CD4-positive, alpha-beta T cell treated with Interleukin-15 for 1 hour (primary cell): ENCODE data around the gene LCN15.
"Not testable (repeated sequence)": the region's sequence is repeated elsewhere in the genome, so short reads cannot be mapped to it uniquely, and the experiment has no call there.

Experiments used
- DNase-seq: peaks from one replicate; pipeline ENCODE4 v3.0.0-alpha.2; 2020

LCN15 gene

GRCh38 chr9:136773386-136774044 lies 9.2 kb upstream of the LCN15 start:
- DNase-seq, result peak; percentile 48

GRCh38 chr9:136771907-136772415 lies 7.6 kb upstream of the LCN15 start:
- DNase-seq, result no peak

DNA sequence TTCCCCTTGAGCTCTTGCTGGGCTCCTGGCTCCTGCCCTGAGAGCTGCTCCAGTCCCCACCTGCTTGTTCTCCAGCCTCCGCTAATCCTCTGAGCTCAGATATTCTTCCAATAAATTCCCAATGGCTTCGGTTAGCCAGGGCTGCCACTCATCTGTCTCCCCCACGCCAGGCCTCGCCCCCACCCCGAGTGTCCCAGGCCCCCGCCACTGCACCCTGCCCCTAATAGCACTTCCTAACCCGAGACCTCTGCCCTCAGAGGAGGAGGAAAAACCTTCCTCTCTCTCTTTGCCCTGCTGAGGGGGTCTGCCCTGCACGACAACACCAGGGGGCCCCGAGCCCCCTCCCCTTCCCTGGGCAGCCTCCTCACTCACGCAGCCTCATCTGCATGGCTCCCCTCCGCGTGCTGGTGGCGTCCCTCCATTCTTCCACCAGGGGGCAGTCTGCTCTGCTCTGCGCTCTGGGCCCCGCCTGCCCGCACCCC lies 5.4 kb upstream of the LCN15 start:
- peak; percentile 43 for DNase-seq

DNA sequence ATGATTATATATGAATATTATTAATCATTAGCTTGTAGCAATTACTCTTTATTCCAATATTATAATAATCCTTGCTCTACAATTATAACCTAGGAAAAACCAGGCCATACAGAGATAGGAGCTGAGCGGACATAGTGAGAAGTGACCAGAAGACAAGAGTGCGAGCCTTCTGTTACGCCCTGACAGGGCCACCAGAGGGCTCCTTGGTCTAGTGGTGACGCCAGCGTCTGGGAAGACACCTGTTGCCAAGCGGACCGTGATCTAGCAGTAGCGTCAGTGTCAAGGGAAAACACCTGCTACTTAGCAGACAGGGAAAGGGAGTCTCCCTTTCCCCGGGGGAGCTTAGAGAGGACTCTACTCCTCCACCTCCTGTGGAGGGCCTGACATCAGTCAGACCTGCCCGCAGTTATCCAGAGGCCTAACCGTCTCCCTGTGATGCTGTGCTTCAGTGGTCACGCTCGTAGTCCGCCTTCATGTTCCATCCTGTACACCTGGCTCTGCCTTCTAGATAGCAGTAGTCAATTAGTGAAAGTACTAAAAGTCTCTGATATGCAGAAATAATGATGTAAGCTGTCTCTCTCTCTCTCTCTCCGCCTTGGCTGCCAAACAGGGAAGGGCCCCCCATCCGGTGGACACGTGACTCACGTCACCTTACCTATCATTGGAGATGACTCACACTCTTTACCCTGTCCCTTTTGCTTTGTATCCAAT lies 2.2 kb upstream of the LCN15 start:
- peak; percentile 81 for DNase-seq

DNA sequence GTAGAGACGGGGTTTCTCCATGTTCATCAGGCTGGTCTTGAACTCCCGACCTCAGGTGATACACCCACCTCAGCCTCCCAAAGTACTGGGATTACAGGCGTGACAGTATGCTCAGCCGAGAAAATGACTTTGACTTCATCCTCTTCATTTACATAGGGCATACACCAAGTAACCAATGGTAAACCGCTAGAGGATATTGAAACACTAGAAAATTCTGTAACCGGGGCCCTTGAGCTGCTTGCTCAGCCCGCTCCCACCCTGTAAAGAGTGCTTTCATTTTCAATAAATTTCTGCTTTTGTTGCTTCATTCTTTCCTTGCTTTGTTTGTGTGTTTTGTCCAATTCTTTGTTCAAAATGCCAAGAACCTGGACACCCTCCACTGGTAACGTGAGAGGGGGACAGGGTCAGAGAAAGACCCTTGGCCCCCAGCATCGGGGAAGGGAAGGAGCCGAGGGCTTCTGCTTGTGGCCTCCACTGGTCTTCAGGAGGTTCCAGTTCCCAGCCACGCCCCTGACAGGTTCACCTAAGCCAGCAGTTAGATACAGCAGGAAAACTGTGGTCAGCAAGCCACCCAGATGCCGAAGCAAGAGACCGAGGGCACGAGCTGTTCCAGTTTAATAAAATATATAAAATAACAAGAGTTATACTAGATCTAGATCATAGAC lies 1.6 kb upstream of the LCN15 start:
- not testable (repeated sequence) for DNase-seq

DNA sequence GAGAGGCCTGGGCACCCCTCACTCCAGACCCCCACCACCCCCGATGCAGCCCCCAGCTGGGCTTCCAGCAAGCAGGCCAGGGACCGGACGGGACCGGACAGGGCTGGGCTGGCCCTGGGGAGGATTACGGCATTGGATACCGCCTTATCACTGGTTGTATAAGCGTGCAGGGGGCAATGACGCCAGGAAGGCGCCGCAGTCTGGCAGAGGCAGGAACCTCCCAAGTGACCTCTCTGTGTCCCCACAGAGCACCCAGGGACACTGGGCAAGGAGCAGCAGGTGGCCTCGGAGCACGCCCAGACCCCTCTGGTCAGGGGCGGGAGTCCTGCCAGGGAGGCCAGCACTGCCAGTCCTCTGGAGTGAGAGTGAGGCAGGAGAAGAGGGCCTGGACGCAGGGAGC lies 723 bp upstream of the LCN15 start:
- DNase-seq, result no peak

GRCh38 chr9:136763649-136764035 lies 676 bp downstream of the LCN15 start:
- DNase-seq, result peak; percentile 13

DNA sequence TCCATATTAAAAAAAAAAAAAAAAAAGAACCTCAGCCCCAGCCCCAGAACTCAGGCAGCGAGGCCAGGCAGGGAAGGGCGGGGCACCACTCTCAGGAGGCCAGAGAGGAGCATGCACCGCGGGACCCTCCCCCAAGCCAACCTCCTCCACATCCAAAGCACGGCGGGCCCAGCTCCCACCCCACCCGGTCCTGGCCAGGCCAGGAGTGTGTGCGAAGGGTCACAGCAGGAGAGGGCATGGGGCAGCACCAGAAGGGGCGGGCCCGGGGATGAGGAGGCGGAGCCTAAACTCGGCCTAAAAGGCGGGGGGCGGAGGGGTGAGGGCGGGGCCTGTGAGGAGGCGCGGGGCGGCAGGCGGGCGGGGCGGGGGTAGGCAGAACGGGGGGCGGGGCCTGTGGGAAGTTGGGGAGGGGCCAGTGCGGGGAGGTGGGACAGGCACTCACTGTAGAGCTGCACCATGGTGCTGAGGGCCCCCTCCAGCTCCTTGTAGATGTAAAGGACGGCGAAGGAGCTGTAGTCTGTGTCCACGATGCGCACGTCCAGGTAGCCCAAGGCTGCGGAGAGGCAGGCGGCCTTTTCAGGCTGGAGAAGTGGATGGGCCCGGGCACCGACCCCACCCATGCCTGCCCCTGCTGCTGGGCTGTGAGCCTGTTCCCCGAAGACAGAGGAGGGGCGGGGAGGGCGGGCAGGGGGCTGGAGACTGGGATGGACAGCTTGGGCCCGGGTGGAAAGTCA lies 1.2 kb downstream of the LCN15 start:
- DNase-seq, result peak; percentile 45

GRCh38 chr9:136762221-136762691 lies 2.1 kb downstream of the LCN15 start:
- peak; percentile 4 for DNase-seq

- DNase-seq, result no peak
Observed at GRCh38 chr9:136761545-136761981, 2.8 kb downstream of the LCN15 start.

DNA sequence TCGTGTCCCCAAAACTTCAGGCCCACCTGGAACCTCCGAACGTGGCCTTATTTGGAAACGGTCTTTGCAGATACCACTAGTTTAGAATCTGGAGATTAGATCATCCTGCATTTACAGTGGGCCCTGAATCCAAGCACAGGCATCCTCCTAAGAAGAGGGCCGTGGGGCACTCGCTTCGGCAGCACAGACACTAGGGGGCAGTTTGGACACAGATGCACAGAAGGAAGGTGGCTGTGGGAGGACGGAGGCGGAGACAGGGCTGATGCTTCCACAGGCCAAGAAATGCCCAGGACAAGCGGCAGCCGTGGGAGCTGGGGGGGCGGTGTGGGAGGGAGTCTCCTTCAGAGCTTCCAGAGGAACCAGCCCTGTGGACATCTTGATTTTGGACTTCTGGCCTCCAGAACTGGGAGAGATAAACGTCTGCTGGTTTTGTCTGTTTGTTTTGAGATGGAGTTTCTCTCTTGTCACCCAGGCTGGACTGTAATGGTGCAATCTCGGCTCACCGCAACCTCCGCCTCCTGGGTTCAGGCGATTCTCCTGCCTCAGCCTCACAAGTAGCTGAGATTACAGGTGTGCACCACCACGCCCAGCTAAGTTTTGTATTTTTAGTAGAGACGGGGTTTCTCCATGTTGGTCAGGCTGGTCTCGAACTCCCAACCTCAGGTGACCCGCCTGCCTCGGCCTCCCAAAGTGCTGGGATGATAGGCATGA lies 3.3 kb downstream of the LCN15 start:
- peak; percentile 17 for DNase-seq

DNA sequence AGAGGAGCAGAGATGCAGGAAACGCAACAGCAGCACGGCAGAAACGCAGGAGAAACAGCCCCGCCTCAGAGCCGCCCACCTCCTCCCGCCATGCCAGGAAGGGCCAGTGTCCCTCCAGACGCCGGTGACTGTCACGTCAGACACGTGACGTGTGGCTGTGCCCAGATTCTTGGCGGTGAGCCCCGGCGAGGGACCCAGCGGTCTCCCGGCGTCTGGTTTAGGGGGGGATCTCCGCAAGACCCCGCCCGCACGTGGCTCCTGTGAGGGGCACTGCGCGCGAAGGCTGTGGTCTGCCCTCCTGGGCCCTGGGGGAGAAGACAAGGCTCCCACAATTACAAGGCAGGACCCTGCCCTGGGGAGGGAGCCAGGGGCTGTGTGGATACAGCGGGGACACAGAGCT lies 3.9 kb downstream of the LCN15 start:
- peak; percentile 13 for DNase-seq

- peak; percentile 14 for DNase-seq
Observed at GRCh38 chr9:136759436-136760325, 4.6 kb downstream of the LCN15 start.

DNA sequence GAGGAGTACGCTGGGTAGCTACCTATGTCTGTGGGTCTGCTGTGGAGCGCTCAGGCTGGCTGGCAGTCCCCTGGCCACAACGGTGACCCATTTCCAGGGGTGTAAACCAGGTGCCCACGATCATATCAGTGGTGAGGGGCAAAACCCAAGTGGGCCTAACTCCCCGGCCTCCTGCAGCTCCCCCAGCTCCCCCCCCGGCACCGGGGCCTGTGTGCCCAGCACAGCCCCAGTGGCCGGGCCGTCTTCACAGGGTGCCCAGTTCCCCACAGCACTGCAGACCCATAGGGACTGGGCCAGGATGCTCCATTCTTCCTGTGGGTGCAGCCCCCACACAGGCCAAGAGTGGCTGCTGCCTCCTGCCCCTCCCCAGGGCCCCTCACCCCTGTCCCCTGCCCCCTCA lies 5.3 kb downstream of the LCN15 start:
- DNase-seq, result no peak

- DNase-seq, result no peak
Observed at GRCh38 chr9:136757751-136758140, 6.6 kb downstream of the LCN15 start.

GRCh38 chr9:136757328-136757727 lies 7.0 kb downstream of the LCN15 start:
- DNase-seq, result no peak

GRCh38 chr9:136756836-136757235 lies 7.5 kb downstream of the LCN15 start:
- no peak for DNase-seq

DNA sequence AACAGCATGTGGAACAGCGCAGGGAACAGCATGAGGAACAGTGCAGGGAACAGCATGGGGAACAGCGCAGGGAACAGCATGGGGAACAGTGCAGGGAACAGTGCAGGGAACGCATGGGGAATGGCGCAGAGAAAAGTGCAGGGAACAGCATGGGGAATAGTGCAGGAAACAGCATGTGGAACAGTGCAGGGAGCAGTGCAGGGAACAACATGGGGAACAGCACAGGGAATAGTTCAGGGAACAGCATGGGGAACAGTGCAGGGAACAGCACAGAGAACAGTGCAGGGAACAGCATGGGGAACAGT lies 8.2 kb downstream of the LCN15 start:
- DNase-seq, result no peak

DNA sequence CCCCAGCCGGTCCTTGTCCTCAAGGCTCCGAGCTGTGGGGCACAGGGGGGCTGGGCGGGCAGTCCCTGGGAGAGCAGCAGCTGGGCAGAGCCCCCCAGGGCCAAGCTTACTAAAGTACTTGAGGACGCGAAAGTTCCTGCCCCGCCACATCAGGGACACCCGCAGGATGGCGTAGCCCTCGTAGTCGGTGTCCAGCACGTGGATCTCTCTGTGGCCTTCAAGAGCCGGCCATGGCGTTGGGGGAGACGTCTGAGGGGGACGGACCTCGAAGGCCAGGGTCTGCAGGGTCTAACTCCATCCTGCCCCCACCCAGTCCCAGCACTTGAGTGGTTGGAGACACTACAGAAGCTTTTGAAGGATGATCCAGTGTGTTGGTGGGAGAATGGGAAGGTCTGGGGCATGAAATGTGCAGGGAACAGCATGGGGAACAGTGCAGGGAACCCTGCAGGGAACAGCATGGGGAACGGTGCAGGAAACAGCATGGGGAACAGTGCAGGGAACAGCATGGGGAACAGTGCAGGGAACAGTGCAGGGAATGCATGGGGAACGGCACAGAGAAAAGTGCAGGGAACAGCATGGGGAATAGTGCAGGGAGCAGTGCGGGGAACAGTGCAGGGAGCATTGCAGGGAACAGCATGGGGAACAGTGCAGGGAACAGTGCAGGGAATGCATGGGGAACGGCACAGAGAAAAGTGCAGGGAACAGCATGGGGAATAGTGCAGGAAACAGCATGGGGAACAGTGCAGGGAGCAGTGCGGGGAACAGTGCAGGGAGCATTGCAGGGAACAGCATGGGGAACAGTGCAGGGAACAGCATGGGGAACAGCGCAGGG lies 8.8 kb downstream of the LCN15 start:
- DNase-seq, result not testable (repeated sequence)

DNA sequence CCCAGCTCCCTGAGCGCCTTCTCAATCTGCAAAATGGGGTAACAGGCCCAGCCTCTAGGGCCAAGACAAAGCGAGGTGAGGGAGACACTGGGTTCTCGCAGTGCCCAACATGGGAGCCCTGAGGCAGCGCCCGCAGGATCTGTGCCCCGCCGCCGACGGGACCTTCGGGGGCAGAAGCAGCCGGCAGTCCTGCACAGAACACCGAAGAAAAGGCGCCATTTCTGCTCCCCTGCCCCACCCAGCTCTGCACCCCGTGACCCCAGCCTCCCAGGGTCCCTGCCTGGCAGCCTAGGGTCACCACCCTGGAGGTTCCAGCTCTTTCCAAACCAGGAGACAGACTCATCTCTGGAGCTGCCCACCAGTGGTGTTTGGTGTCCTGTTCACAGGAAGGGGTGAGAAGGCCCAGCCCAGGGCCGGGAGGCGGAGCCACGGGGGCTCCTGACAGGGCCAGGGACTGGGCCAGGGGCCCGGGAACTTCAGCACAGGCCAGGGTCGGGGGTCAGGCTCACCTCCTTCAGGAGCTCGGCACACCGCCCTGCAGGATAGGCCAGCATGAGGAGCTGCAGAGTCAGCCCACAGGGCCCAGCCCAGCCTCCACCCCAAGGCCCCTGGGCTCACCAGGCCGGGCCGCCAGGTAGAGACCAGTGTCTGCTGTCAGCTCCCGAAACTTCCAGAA lies 9.6 kb downstream of the LCN15 start:
- no peak for DNase-seq
